NT2/D1 (cell line): Measurements from ENCODE around the gene EIF5A2.
"Not testable (repeated sequence)": the region's sequence is repeated elsewhere in the genome, so short reads cannot be mapped to it uniquely, and the experiment has no call there.

Source experiments
- YY1 ChIP-seq: IDR thresholded peaks from 2 replicates; pipeline ENCODE4 v1.6.1; 2011; ENCODE audit not compliant: insufficient read length, insufficient read depth
- ZNF274 ChIP-seq: IDR thresholded peaks from 2 replicates; pipeline ENCODE4 v1.6.1; 2011; ENCODE audit warnings: mild to moderate bottlenecking, low read depth, low read length

DNA sequence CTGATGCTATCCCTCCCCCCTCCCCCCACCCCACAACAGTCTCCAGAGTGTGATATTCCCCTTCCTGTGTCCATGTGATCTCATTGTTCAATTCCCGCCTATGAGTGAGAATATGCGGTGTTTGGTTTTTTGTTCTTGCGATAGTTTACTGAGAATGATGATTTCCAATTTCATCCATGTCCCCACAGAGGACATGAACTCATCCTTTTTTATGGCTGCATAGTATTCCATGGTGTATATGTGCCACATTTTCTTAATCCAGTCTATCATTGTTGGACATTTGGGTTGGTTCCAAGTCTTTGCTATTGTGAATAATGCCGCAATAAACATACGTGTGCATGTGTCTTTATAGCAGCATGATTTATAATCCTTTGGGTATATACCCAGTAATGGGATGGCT, 29.7 kb downstream of the EIF5A2 start:
- TF ChIP-seq ZNF274, YY1: not testable (repeated sequence)
